ENCODE data around the gene LCP1.

The LCP1 gene

DNA sequence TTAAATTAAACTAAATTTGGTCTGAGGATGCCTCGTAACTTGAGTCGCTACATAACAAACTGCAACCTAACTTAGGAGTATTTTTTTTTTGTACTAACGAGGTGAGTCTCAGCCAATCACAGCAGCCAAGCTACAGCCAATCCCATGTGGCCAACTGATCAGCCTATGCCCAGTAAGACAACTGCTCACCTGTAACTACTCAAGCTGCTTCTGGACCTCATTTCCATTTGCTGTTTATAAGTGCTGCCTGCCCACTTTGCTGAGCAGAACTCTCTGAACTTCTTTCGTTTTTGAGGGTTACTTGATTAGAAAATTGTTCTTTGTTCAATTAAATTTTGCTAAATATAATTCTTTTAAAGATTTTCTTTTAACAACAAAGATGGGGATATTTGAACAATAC lies 81.0 kb downstream of the LCP1 start:
- DNase-seq (ENCODE audit: low read depth in 3 of 3), result no peak

- no peak for DNase-seq (ENCODE audit: low read depth in 3 of 3)
Measured at GRCh38 chr13:46100191-46100815, 81.7 kb downstream of the LCP1 start.

DNA sequence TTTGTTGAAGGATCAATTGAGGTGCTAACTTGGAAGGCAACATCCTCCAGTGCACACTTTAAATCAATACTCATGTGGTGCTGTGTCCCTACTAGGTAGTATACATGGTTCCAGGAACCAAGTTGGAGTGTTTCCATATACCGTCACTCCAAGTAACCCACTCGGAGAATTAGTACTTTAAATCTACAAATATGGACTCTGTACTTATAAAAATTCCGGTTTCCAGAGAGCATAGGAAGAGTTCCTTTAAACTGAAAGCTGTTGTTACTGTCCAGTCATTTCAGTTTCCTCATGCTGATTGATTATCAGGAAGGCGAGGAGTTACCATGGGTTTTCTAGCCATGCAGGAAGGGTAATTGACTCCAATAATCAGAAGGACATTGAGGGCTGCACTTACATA lies 84.3 kb downstream of the LCP1 start:
- DNase-seq (ENCODE audit: low read depth in 3 of 3), result no peak

DNA sequence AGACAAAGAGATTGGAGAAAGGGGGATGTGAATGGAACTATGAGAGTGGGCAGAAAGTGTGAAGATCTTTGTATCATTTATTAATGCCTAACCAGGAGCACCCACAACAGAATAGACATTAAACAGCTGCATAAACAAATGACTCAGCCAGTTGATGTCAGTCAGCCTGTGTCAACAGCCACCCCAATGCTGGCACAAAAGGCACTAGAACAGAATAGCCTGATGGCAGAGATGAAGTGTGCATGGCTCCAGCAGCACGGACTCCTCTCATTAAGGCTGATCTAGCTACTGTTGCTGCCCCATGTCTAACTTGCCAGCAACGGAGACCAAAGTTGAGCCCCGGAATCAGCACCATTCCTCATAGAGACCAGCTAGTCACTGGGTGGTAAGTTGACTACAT lies 85.0 kb downstream of the LCP1 start:
- DNase-seq (ENCODE audit: low read depth in 3 of 3), result no peak

DNA sequence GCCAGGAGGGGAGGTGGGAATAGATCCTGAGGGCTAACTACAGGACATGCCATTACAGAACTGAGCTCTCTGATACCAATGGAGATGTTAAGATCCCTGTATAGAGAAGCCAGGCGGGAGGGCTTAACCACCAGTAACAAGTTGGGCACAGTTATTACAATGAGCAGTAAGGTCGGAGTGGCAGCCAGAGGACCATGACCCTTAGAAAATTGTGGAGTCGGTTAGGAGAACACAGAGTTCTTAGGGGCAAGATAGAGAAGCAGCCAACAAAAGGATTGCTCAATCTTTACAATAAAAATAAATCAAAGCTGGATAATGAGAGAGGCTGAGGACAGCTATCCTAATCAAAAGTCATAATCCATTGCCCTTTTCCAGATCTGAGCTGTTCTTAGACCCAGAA lies 87.5 kb downstream of the LCP1 start:
- DNase-seq (ENCODE audit: low read depth in 3 of 3), result no peak

- no peak for DNase-seq (ENCODE audit: low read depth in 3 of 3)
Measured at GRCh38 chr13:46088821-46089562, 93.0 kb downstream of the LCP1 start.

DNA sequence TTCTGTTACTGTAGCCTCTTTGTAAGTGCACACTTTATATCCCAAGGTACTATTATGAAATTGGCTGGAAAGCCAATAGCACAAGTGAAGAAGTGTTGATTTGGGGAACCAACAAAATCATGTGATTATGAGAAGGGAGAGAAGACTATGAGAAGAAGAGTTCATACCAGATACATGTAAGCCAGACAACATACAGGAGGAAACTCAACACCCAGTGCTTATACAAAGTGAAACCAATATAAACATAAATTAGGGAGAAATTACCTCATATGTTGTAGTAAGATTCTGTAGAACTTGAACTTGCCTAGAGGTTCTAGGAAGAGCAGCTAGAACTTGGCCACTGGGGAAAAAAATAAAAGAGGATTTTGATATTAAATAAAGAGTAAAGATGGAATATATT lies 94.5 kb downstream of the LCP1 start:
- DNase-seq (ENCODE audit: low read depth in 3 of 3), result no peak

DNA sequence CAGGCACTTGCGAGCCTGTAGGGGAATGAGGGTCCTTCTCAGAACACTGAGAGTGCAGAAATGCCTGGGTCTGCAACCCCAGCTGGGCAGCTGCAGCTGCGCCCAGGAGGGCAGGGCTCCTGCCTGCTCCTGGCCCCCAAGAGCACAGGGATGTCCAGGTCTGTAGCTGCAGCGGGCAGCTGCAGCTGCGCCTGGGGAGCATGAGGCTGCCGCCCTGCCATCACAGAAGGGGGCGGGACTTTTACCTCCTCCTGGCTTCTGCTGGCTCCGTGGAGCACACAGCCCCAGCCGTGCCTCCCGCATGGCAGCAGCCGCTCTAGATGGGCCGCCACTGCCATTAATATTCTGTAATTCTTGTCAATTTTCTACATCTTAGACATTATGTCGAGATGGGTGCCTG lies 95.0 kb downstream of the LCP1 start:
- DNase-seq (ENCODE audit: low read depth in 3 of 3), result no peak

GRCh38 chr13:46086421-46086922 lies 95.5 kb downstream of the LCP1 start:
- DNase-seq (ENCODE audit: low read depth in 3 of 3), result no peak

DNA sequence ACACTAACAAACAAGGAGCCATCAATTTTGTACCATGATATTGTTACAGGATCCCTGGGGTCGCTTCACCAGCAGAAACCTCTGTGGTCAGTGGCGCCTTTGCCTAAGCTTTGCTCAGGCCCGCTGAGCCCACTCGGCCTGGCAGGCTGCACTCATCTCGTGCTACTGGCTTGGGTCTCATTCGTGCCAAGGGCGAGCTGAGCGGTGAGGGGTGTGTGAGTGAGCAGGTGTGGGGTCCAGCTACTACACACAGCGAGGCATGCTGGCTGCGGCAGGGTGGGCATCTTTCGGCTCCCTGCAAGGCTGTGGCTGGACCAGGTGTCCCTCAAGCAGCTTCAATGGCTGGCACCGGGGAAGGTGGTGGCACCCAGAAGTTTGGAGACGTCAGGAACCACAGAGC lies 96.2 kb downstream of the LCP1 start:
- no peak for DNase-seq (ENCODE audit: low read depth in 3 of 3)

- no peak for DNase-seq (ENCODE audit: low read depth in 3 of 3)
Measured at GRCh38 chr13:46082324-46082723, 99.7 kb downstream of the LCP1 start.

DNA sequence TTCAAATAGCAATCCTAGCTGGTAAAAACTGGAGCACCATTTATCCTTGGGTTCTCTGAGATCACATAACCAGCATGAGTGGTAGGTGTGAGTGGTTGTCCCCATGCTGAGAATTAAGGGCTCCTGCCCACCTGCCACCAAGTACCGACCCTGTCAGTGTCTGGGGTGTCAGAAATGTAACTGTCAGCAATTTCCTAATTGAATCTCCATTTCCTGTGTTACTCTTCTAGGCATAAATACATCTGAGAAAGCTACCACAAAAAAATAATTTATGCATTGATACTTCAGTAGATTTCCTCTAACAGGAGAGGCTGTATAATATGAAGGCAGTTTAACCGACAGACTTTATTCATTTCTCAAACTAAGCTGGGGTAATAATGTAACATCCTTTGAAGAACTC lies 102.2 kb downstream of the LCP1 start:
- DNase-seq (ENCODE audit: low read depth in 3 of 3), result no peak

DNA sequence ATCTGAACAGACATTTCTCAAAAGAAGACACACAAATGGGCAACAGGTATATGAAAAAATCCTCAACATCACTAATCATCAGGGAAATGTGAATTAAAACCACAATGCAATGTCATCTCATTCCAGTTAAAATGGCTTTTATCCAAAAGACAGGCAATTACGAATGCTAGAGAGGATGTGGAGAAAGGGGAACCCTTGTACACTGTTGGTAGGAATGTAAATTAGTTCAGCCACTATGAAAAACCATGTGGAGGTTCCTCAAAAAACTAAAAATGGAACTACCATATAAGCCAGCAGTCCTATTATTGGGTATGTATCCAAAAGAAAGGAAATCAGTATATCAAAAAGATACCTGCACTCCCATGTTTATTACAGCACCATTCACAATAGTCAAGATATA lies 104.7 kb downstream of the LCP1 start:
- no peak for DNase-seq (ENCODE audit: low read depth in 3 of 3)

- DNase-seq (ENCODE audit: low read depth in 3 of 3), result no peak
Measured at GRCh38 chr13:46076827-46077226, 105.2 kb downstream of the LCP1 start.

Measured in stimulated activated CD4-positive, alpha-beta T cell treated with anti-CD3 and anti-CD28 coated beads, TNF-alpha, amount 100 ng/mL, for 24 hours (primary cell).